Measurements from ENCODE around the gene TMEM225B.
"Not testable (repeated sequence)": the region's sequence is repeated elsewhere in the genome, so short reads cannot be mapped to it uniquely, and the experiment has no call there.

Gene TMEM225B

DNA sequence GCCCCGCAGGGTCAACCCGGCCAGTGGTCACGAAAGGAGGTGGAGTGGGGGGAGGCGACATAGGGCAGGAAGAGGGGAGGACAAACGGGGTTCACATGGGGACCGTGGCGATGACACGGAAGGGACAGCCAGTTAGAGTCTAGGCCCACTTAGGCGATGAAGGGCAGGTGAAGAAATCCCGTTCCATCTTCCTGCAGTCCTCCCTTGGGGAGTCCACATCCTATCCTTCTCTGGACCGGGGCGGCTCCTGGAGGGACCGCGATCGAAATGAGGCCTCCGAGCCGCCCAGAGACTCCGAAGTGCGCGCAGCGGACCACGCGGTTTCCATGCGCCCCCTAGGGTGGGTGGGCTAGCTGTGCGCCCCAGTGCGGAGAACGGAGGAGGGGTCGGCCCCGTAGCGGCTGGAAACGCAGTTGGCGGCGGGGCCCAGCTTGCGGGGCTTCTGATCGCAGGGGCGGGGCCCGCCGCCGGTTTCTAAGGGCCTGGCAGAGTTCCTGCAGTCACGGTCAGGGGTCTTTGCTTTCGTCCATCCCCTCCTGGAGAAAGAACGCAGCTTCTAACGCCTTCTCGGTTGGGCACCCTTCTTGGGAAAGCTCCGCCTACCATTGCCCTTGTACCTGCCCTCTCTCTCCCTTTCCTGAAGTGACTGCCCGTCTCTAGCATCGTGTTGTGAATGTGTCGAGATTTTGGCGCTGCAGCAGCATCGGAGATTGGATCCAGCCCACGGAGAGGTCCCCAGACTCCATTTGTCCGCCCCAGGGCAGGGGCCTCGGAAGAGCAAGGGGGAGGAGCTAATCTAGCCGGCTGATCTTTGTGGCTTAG is 17.9 kb upstream of the TMEM225B start:
- DNase-seq: peak; percentile 41

GRCh38 chr7:99580778-99581332 is 17.2 kb upstream of the TMEM225B start:
- not testable (repeated sequence) for DNase-seq

DNA sequence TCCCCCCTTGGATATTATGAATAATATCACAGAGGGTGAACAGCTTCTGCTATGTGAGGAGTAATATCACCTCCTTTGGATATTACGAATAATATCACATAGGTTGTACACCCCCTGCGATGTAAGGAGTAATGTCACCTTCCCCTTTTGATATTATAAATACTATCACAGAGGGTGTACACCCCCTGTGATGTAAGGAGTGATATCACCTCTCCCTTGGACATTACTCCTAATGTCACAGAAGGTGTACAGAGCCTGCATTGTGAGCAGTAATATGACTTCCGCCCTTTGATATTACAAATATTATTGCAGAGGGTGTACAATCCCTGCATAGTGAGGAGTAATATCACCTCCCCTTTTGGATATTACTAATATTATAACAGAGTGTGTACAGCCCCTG is 9.2 kb upstream of the TMEM225B start:
- no peak for DNase-seq

DNA sequence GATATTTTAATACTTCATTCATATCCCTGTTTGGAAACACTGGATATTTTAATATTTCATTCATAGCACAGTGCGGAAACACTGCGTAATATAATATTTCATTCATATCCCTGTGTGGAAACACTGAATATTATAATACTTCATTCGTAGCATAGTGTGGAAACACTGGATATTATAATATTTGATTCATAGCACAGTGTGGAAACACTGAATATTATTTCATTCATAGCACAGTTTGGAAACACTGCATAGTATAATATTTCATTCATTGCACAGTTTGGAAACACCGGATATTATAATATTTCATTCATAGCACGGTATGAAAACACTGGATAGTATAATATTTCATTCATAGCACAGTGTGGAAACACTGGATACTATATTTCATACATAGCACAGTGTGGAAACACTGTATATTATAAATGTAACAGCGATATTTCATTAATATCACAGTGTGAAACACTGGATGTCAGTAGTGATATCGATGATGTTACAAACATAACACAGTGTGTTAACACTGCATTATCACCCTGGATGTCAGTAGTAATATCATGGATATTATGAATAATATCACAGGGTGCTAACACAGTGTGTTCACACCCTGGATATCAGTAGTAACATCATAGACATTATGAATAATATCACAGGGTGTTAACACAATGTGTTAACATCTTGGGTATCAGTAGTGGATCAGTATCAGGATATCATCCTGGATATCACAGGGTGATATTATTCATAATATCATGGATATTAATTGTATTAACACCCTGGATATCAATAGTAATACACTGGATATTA is 2.9 kb upstream of the TMEM225B start:
- no peak for DNase-seq

- no peak for DNase-seq
Measured at GRCh38 chr7:99596408-99596955, 1.6 kb upstream of the TMEM225B start.

- no peak for DNase-seq
Measured at GRCh38 chr7:99599836-99600235, 1.8 kb downstream of the TMEM225B start.

- DNase-seq: no peak
Measured at GRCh38 chr7:99601656-99602310, 3.7 kb downstream of the TMEM225B start.

- no peak for DNase-seq
Measured at GRCh38 chr7:99605527-99605926, 7.5 kb downstream of the TMEM225B start.

DNA sequence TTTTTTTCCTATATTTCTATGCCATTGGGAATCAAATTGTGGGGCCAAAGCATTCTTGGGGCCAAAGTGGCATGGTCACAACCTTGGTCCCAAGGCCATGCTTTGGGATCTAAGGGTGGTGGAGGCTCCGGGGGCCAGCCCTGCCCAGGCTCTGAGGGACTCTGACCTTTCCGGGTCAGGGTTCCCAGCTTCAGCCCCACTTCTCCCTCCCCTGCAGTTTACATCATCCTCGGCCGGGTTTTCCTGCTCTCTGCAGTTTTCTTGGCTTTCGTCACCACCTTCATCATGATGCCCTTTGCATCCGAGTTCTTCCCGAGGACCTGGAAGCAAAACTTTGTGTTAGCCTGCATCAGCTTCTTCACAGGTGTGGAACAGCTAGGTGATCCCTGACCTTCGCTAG is 8.5 kb downstream of the TMEM225B start:
- DNase-seq: no peak

- DNase-seq: no peak
Measured at GRCh38 chr7:99607548-99607947, 9.5 kb downstream of the TMEM225B start.

DNA sequence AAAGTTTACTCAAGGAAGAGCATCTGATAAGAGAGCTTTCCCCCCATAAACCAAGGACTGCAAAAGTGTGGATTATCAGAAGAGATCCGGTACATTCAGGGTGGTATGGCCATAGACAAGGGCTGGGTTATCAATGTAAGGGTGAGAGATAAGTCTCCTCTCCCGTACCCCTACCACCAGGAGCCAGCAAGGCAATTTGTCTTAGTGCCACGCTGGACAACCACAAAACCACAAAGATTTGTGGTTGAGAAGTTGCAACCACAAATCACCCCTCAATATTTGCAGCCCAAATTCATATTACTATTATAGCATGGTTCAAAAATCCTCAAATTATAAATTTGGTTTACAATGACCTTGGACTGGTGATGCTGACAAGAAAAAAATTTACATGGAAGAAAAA is 16.4 kb downstream of the TMEM225B start:
- DNase-seq: no peak

- no peak for DNase-seq
Measured at GRCh38 chr7:99615989-99616358, 17.9 kb downstream of the TMEM225B start.

DNA sequence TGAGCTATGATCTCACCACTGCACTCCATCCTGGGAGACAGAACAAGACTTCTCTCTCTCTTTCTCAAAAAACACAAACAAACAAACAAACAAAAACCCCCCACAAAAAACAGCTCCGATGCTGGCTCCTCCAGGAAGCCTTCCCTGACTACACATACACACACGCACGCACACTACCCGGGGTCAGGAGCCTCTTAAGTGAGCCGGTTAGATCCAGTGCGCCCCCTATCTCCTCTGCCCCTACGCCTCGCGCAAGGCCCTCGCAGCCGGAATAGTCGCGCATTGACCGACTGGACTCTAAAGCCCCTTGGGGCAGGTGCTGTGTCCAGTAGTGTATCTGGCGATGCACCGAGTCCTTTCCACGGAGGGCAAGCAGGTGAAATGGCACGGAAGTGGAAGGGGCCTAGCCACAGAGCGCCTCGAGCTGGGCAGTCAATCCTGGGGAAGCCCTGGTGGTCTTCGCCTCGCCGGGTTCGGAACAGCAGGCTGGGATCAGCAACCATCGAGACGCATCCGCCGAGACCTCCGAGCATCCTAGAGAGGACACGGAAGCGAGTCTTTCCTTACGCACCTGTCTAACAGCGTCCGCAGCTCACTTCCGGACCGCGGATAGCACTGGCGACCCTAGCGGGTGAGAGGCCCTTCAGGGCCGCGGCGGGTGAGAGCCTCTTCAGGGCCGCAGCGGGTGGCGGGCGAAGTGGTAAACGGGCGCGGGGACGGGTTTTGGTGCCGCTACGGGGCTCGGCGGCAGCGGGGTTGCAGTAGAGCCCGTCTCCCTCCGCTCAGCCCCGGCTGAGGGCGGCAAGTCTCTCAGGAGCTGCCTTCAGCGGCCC is 18.5 kb downstream of the TMEM225B start, which contains the start of gene ZSCAN25:
TSS of gene ZSCAN25 (plus strand) at position 588 of the 833 bp plus-strand sequence. CDS start 2,661 bp downstream, outside the sequence.
- peak; percentile 81 for DNase-seq

GRCh38 chr7:99617192-99617781 is 19.2 kb downstream of the TMEM225B start:
- no peak for DNase-seq

DNA sequence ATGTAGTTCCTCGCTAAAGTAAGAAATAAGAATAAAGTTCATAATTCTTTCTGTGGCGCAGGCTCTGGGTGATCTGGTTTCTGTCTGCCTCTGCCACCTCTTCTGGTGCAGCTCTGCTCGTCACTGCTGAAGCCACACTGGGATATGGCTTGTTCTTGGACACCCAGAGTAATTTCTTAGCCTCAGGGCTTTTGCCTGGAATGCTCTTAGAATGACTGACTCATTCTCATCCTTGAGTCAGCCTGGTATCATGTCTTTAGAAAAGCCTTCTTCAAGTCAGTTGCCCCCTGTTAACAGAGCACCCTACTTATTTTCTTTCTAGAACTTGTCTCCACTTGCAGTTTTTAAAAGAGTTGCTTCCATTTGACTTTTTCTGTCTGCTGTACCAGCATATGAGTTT is 20.7 kb downstream of the TMEM225B start:
- no peak for DNase-seq

GRCh38 chr7:99619571-99620130 is 21.6 kb downstream of the TMEM225B start:
- DNase-seq: no peak

- DNase-seq: no peak
Measured at GRCh38 chr7:99621271-99621670, 23.2 kb downstream of the TMEM225B start.

- no peak for DNase-seq
Measured at GRCh38 chr7:99622596-99622995, 24.5 kb downstream of the TMEM225B start.

- no peak for DNase-seq
Measured at GRCh38 chr7:99623091-99623693, 25.1 kb downstream of the TMEM225B start.

- no peak for DNase-seq
Measured at GRCh38 chr7:99623702-99624447, 25.8 kb downstream of the TMEM225B start.
